NCI-H1417 treated with DMSO at 0.1 percent for 48 hours (cell line): ENCODE results near the gene NR5A1.

Experiments
- DNase-seq: peaks from one replicate; lab custom pipeline; 2025; lab: John Stamatoyannopoulos, UW

The NR5A1 gene

DNA sequence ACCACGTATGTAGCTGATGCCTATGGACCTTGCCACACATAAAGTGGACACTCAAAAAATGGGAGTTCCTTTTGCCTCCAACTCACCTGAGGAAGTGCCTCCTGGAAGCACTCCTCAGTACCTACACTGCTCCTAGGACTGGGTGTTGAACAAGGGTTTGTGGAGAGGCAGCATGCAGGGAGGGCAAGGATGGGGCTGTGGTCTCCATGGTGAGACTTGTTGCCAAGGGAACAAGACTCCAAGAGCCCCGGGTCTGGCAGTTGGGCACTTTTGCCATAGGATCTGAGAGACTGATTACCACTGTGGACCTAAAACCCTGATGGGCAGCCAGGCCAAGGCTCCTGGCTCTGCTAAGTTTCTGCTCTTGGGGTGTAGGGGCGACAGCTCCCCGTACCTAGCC is 6.9 kb upstream of the NR5A1 start:
- no peak for DNase-seq

DNA sequence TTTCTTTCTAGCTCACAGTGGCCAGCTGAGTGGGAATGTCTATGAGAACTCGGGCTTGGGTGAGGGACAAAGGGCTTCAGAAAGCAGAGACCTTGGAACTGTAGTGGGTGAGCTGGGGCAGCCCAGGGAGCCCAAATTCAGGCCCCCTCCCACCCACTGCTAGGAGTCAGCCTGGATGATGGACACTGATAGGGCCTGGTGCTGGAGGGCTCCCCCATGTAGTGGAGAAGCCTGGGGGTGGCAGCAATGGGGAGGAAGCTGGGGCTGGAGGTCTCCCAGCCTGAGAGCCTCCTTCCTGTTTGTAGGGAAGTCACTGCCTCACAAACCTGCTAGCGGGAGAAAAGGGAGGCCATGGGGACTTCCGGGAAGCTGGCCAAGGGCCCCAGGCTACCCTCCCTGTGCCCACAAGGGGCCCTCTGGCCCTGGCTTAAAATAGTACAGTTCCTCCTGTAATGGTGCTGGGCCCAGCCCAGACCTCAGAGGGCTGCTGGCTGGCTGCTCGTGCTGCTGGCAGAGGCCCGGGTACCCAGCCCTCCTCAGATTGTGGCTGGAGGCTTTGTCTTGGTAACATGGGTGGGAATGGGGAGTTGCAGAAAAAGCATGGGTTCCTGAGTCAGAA is 6.3 kb upstream of the NR5A1 start:
- DNase-seq = no peak

DNA sequence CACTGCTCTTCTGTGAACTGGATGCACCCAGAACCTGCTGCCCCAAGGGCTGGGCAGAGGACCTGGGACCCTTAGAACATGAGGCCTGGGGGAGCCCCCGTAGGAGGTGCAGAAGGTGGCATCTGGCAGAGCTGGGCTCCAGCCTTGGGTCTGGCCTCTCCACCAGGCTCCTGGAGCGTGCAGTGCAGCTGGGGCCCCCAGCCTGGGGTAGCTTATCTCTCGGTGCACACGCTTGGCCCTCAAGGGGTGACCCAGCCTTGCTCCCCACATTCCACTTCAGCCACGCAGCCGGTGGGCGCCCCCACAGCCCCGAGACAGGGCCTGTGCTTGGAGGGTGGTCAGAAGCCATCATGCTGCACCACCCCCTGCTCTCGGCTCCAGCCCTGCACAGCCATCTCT is 5.6 kb upstream of the NR5A1 start:
- DNase-seq = no peak

DNA sequence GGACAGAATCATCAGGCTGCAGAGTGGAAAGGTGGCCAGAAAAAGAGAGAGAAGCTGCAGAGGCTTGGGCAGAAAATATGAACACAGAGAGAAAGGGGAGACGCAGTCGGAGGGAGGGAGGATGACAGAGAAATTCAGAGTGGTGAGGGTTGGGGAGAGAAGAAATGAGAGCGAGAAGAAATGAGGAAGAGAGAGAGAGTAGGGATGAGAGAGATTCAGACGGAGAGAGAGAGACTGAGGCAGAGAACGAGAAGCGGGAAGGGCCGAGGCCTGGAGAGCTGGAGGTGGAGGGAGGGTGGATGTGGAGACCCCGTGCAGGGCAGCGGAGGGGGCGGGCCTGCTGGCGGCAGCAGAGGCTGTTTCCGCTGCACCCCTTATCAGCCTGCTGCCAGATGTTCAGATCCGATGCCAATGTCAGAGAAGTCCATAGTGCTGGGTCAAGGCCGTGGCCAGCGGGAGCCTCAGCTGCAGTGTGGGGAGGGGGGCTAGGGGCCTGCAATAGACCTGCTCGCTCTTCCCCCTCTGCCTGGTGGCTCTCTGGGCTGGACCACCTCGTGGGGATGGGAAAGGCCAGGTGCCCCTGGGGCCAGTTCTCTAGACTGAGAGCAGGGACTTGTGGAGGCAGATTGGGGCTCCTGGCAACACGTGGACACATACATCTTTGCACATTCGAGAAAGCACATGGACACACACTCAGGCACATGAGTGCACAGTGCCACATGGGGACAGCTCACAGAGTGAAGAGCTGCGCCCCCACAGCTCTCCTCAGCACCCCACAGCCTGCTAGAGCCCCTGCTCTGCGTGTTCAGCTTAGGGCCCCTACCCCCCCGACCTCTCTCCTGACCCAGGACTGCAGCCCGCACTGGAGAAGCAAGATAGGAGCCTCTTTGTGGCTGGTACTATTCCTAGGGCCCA is 4.9 kb upstream of the NR5A1 start:
- DNase-seq = no peak

DNA sequence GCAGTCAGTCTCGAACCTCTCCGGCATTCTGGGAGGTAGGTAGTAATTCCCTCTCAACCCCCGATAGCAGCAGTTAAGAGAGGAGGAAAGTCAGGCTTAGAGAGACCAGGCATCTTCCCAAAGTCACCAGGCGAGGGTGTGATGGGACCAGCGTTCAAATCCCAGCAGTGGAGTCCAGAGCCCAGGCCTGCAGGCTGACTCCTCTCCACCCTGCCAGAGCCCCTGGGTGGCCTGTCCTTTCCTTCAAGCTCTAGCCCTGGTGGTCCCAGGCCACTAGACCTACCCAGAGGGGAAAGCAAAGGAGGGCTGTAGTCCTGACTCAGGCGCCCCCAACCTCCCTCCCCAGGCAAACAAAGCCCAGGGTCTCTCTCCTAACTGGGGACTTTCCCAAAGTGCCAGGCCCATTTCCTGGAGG is 4.2 kb upstream of the NR5A1 start:
- no peak for DNase-seq

DNA sequence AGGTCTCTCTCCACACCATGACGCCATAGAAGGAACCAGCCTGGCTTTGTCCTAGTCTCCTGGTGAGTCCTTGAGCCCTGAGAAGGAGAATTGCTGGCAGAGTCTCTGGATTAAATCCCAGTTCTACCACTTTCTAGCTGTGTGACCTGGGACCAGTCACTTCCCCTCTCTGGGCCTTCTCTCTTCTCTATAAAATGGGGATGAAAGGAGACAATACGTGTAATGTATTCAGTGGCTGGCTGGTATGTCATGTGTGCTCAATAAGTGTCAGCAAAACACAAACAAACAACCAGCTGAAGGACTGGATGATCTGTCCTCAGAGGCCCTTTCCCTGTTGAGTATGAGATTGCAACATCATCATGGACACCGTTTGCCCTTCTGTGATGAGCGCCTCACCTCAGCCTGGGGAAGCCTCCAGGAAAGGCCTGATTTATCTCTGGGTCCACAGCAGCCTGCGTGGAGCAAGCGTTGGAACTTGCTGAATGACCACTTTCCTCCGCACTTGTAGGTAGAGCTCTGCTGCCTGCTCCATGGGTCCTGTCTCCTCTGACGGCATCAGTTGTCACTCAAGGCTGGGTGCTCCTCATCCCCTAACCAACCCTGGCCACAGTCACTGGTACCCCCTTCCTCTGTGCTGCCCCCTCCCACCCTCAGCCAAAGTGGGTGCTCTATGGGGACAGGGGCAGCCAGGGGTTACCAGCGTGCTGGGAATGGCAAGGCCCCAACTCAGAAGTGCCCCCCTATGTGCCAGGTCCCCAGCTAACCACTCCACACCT is 3.6 kb upstream of the NR5A1 start:
- DNase-seq = no peak

DNA sequence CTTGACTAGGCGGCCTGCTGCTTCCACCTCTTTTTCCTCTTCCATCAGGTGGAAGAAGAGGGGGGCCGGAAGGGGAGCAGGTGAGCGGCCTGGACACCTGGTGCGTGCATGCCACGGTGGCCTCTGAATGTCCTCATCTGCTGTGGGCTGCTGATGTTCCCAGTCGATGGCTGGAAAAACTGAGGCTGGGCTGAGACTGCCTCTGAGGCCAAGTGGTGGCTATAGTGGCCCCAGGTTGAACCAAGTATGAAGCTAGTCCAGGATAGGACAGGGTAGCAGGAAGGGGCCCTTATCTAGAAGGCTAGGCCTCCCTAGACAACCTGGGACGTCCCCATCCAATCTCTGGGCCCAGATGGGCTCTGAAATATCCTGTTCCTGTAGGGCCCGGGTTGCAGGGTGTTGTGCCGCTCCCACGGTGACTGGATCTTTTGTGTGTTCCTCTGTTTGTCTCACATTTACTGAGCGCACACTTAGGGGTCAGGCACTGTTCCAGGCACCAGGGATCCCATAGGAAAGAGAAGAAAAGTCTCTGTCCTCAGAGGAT is 753 bp upstream of the NR5A1 start:
- no peak for DNase-seq

DNA sequence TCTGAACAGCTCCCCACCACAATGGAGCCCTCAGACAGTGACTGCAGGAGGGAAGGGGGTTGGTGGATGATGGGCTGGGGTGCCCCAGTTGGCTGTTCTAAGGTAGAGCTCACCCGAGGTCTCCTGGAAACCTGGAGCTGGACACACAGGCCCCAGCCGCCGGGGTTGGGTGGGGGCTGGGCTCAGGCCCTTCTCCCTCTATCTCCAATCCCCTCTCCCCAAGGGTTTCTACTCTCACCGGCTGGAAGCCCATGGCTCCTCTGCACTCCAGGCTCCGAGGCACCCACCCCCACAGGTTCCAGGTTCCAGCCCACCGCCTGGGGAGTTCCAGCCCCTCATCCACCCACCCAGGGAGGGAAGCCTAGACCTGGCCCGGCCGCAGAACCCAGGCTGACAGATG is 766 bp downstream of the NR5A1 start:
- no peak for DNase-seq

DNA sequence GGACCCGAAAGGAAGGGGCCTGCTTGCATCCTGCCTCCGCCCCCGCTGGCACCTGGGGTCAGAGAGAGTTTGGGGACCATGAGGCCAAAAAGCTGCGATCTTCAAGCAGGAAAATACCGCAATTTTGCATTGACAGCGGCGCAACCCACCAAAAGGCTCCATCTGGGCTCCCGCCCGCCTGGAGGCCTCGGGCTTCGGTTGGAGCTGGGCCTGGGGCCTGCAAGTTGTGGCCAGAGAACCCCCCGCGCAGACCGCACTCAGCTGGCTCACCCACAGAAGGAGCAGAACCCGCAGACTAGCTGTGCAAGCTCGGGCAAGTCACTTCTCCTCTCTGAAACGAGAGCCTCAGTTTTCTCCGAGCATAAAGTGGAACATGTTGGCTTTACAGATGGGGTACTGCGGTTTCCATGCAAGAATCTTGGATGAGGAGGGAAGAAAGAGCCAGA is 1.3 kb downstream of the NR5A1 start:
- DNase-seq = no peak

DNA sequence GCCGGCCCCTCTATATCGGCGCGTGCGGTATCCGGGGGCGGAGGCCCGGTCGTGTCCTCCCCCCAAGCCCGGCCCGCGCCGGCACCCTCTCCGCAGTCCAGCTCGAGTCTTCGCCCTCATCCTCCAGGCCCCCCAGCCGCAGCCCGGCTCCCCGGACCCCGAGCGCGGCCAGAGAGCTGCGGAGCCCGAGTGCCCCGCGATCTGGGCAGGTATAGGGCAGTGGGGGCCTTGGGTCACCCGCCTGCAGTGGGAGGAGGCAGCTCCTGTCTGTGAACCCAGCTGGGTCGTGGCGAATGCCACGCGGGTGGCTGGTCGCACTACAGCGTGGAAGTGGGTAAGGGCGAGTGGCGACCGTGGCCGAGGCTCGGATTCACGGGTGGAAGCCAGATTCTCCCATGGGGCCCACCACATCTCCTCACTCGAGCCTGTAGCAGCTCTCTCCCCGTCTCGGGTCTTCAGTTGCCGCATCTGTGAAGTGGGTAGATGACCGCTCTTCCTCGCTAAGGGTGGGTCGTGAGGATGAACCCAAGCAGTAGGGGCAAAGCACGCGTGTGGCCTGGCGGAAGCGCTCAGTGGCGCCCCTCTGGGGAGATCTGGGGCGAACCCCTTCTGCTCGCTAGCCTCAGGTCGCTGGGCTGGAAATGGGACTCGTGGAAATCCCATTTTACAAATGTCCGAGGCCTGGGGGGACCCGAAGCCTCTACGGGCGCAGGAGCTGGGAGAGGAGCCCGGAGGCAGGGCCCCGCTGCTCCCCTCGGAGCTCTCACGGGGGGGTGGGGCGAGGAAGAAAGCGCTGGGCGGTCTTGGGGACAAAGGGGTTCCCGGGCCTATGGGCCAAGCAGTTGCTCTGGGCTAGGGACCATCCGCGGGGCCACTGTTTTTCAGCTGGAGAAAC is 1.9 kb downstream of the NR5A1 start:
- DNase-seq = no peak

DNA sequence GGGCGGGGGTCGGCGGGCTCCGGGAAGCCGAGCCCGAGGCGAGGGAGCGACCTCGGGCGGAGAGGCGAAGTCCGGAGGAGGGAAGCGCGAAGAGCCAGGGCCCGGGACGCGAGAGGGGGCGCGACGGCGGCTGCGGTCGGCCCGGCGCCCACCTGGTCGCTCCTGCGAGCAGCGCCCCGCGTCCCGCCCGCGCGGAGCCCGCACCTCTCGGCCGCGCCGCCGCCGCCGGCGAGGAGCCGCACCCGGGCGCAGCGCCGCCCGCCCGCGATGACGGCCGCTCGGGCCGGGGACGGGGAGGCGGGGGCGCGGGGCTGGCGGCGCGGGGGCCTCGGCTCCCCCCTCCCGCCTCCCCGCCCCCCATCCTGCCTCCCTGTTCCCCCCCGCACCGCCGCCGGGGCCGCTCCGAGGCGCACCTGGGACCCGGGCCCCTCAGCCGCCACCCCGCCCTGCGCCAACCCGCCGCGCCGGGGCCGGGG is 2.6 kb downstream of the NR5A1 start:
- DNase-seq = no peak

DNA sequence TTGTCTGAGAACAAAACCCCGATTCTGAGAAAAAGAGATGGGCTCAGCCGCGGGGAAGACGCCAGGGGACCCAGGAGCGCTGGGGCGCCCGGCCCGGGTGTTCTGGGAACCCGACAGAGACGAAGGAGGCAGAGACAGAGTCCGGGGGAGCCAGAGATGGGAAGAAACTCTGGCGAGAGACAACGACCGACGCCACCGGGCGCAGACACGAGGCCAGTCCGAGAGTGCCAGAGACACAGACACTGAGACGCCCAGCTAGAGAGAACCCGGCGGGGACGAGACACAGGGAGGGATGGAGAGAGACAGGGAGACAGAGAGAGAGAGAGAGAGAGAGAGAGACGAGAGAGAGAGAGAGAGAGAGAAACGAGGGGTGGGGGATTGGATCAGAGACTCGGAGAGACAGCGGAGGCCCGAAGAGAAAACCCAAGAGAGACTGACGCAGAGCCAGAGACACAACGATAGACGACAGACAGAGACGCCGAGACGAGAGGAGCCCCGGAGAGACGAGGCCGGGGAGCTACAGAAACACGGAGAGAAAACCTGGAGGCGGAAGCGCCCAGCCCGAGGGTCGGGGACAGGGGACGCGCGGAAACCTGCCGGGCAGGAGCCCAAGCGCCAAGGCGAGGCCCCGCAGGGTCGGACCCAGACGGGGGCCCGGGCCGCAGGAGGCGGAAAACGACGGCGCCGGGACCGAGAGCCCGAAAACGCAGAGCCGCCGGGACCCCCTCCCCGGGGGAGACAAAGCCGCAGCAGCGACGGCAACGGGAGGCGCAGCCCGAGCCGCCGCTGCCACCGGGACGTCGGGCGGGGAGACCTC is 3.3 kb downstream of the NR5A1 start:
- no peak for DNase-seq

DNA sequence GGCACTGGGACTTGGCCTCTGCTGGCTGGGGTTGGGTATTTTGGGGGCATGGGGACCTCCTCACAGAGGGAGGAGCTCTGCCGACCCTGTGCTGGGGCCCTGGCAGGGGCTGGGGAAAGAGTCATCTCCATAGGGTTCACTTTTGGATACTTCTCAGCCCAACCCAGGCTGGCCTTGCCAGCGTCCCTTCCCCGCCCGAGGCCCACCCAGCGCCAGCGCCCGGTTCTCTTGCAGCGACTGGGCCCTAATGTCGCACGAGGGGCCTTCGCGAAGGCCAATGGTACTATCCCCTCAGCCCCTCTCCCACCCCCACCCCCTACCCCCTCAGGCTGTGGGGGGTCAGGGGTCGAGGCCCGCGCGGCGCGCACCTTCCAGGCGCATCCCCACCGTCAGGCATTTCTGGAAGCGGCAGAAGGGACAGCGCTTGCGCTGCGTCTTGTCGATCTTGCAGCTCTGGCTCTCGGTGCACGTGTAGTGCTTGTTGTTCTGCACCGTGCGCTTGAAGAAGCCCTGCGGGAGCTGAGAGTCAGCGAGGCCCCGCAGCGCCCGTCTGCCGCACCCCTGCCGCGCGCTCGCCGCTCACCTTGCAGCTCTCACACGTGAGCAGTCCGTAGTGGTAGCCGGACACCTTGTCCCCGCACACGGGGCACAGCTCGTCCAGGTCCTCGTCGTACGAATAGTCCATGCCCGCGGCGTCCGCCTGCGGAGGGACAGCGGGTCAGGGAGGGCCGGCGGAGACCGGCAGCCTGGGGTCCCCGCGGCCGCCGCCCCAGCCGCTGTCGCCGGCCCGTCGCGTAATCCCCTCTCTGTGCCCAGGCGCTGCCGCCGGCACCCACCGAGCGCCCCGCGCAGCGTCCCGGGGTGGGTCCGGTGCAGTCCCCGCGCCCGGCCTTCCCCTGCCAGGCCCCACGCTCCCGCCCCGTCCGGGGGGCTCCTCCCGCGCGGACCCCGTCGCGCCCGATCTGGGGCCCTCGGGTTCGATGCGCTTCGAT is 4.2 kb downstream of the NR5A1 start:
- DNase-seq = no peak

DNA sequence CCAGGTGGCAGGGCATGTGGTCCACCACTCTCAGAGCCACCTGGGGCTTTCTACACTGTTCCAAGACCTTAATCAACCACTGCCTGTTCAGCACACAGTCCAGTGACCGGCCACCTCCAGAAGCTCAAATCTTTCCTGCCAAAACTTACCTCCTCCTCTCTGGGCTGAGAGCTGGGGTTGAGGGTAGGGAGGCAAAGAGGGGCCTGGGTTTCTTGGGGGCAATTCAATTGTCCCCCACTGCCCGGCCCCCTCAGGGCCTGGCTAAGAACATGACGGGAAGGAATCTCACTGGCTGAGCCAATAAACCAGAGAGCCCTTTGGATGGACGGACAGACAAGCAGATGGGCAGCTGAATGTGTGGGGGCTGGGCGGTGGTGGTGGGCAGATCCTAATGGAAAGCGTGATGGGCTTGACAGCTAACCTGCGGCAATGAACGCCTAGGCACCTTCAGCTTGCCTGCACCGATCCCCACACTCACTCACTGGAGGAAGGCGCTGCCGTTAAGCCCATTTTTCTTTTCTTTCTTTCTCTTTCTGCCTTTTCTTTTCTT is 5.4 kb downstream of the NR5A1 start:
- no peak for DNase-seq

DNA sequence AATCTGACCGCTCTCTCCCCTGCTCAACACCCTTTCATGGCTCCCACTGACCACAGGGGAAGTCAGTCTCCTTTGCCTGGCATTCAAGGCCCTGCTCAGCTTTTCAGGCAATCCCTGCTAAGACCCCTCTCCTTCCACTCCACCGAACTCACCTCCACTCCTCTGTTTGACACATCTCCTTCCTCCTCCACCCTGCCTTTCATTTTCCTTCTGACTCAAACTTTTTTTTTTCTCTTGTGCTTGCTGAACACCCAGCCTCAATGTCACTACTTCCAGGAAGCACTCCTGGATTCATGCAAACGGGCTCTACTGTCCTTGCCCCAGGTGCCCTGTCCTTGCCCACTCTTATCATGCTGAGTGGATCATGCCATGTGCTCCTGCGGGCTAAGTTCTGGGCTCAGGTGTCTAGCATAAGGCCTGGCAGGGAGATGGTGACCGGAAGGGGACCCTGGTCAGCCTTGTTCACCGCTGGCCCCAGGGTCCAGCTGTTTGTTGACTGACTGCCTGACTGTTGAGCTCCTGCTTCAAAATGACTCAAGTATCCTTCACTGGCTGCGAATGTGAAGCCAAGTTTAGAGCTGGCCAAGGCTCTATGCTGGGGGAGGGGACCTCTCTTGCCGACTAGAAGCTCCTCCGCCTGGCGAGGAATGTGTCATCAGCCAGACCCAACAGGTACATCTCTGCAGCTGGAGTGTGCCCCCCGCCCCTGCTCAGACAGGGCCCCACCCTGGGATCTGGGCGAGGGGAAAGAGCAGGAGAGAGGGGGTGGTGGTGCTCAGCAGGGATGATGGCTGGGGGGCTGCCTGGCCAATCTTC is 6.2 kb downstream of the NR5A1 start:
- DNase-seq = no peak

DNA sequence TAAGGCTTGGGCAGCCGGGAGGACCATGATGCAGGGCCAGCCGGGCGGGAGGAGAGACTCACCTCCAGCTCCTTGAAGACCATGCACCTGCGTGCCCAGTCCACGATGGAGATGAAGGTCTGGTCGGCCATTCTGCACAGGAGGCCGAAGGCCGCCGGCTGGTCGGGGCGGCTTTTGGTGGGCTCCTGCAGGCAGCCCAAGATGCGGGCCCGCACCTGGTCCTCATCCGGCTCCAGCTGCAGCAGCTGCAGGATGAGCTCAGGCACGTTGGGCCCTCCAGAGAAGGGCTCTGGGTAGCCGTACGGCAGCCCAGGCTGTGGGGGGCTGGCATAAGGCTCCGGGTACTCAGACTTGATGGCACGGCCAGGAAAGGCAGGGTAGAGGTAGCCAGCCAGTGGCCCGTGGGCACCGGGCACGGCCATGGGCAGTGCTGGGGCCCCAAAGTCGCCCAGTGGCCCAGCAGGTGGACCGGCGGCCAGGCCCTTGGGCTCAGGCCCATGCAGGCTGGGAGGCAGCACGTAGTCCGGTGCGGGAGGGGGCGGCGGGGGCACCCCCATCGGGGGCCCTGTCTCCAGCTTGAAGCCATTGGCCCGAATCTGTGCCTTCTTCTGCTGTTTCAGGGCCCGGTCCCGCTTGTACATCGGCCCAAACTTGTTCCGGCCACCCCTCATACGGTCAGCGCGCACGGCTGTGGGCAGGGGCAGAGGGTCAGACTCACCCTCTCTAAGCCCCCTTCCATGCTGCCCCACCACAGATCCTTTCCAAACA is 7.0 kb downstream of the NR5A1 start:
- no peak for DNase-seq

DNA sequence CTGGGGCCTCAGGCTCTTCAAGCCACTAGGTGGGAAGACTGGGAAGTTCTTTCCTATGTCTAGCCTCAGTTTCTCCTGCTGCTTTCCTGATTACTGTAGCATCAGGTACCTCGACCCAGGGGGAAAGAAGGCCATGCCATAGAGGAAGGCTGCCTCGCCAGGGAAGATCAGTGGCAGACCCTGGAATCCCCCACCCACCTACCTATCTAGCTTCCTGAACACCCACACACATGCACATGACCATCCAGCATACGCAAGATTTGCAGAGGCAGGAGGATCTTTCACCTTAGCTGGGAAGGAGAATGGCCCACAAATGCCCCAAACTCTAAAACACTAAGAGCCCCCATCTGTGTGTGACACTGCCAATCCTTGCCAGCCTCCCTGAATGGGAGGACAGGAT is 8.0 kb downstream of the NR5A1 start:
- no peak for DNase-seq
